GM18502 (cell line): Measurements from ENCODE around the gene OR5AS1.
"Not testable (repeated sequence)": the region's sequence is repeated elsewhere in the genome, so short reads cannot be mapped to it uniquely, and the experiment has no call there.

Experiments
- ATAC-seq: cut with Tn5 transposase; IDR thresholded peaks from one replicate; pipeline ENCODE4 v1.9.1; 2021; ENCODE audit warnings: mild to moderate bottlenecking; ENCODE audit not compliant: unreplicated experiment, poor library complexity

The OR5AS1 gene

GRCh38 chr11:56027354-56027753, at the start of gene OR5AS1:
TSS of gene OR5AS1 (plus strand) at chr11:56027654. CDS start at chr11:56030419, 2,765 bp downstream.
- ATAC-seq, result no peak

DNA sequence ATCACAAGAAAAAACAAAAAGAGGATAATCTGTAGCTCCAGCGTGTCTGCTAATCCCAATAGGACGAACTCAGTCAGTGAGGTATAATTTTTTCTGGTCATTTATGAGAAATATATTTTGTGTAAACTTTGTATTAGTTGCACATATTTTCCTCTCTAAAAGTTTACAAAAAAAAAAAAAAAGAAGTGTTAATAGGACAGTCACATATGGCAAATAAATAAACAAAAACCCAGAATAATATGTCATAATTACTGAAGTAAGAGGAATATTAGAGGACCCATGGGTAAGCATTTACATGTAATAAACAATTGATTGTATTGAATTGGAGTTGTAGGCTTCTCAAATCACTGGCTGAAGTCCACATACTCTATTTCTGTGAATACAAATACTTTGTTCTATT, 32.9 kb upstream of the OR5AS1 start, which contains the start of gene OR5F1:
Gene OR5F1, minus strand, starts transcription at position 101 of the 400 bp plus-strand sequence. Its CDS starts 0 bp downstream, at position 101.
- no peak for ATAC-seq

GRCh38 chr11:56010716-56011115, 16.7 kb upstream of the OR5AS1 start:
- no peak for ATAC-seq

DNA sequence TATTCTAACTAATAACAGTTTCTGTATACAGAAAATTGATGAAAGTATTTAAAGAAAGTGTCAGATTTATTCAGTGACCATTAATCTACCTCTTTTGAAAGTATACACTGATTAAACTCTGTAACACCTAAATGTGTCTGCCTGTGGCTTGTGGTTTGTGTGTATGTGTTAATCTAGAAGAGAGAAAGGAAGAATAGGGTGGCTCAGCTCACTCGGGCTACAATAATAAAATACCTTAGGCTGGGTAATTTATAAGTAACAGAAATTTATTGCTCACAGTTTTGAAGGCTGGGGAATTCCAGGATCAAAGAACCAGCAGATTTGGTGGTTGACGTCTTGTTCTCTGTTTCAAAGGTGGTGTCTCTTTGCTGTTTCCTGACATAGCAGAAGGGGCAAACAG, 13.6 kb upstream of the OR5AS1 start:
- ATAC-seq, result no peak

DNA sequence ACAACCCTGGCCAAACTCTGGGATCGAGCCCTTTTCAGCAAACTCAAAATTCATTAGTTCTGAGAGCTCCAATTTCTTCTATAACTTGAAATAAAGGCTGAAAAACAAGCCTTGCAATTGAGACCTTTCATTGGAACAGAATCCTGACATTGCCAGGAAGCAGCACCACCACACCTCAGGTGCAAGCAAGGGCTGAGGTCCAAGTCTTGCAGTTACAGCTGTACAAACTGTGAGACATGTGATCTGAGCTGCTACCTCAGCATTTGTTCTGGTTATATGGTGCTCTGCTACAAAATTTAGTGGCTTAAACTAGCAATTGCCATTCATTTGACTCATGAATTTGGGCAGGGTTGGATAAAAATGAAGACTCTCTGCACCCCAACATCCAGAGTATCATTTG, 18.1 kb downstream of the OR5AS1 start:
- no peak for ATAC-seq

GRCh38 chr11:56048480-56048879, 21.0 kb downstream of the OR5AS1 start:
- no peak for ATAC-seq

- ATAC-seq, result no peak
Measured at GRCh38 chr11:56049487-56049886, 22.0 kb downstream of the OR5AS1 start.

- not testable (repeated sequence) for ATAC-seq
Measured at GRCh38 chr11:56056366-56056765, 28.9 kb downstream of the OR5AS1 start.

- not testable (repeated sequence) for ATAC-seq
Measured at GRCh38 chr11:56057661-56058237, 30.3 kb downstream of the OR5AS1 start.

GRCh38 chr11:56058260-56058780, 30.9 kb downstream of the OR5AS1 start:
- ATAC-seq, result not testable (repeated sequence)

GRCh38 chr11:56066980-56067379, 39.5 kb downstream of the OR5AS1 start:
- ATAC-seq, result no peak
